H1 (cell line): ENCODE results near the gene PLK5. TPM values are rescaled to one million over a fixed set of nuclear protein-coding genes. Genes with fewer than 3 reads are reported as not detected.

Source experiments
- CTBP2 ChIP-seq: IDR thresholded peaks from 2 replicates; pipeline ENCODE4 v1.7.0; 2011; ENCODE audit warnings: borderline replicate concordance, mild to moderate bottlenecking, moderate library complexity, mixed read lengths, low read length; ENCODE audit not compliant: insufficient read depth, insufficient read length
- HDAC2 ChIP-seq, 2 experiments: fragments of 300-600 bp in 1 of 2; sonication (generic) in 1 of 2; IDR thresholded peaks; 2 replicates each; pipeline ENCODE4 v1.6.1; 2011 to 2012; ENCODE audit warnings: low read depth in 2 of 2, low read length in 2 of 2, mild to moderate bottlenecking in 2 of 2, moderate library complexity in 2 of 2, borderline replicate concordance in 1 of 2, inconsistent platforms in 1 of 2
- polyA plus RNA-seq, 7 experiments: library from polyadenylated mRNA; depleted of rRNA in 3 of 7; stranded (reverse) in 5 of 7; unstranded in 2 of 7; fragments of >200 nt in 5 of 7; fragments of 200-250 nt in 2 of 7; gene quantifications; 1 replicate in 5 of 7; 2 replicates in 1 of 7; 4 replicates in 1 of 7; pipeline versions ENCODE4 v1.2.1 to v1.2.3, GENCODE V29; 2011 to 2013; ENCODE audit warnings: missing spikeins in 2 of 7, mixed read lengths in 2 of 7
- total RNA-seq: library from RNA; stranded (reverse); fragmentation: NEBNext Ultra II Directional; extraction: Animal tissue kit (Norgen Biotek cat#: 25700); gene quantifications from 2 replicates; pipeline ENCODE4 v1.2.1, GENCODE V29; 2021
- TF ChIP-seq, protein P1 (sequence below): IDR thresholded peaks from 2 replicates; pipeline ENCODE4 v1.6.1; 2012; ENCODE audit warnings: inconsistent platforms
- TF ChIP-seq, protein P2 (sequence below): fragments of 300-600 bp; sonication (generic); IDR thresholded peaks from 2 replicates; pipeline ENCODE4 v1.7.1; 2012; ENCODE audit warnings: low read length, moderate library complexity, mild to moderate bottlenecking, inconsistent platforms; ENCODE audit not compliant: insufficient replicate concordance
- TF ChIP-seq, protein P3 (sequence below): IDR thresholded peaks from 2 replicates; pipeline ENCODE4 v1.6.1; 2011; ENCODE audit warnings: low read length, improper control_type of control experiment

Gene PLK5
- total and polyA plus RNA-seq, 2 of the 8 experiments (the other 6 are each of a cell fraction or from before 2014, with no cell fraction given): 0.43 to 0.45 TPM

DNA sequence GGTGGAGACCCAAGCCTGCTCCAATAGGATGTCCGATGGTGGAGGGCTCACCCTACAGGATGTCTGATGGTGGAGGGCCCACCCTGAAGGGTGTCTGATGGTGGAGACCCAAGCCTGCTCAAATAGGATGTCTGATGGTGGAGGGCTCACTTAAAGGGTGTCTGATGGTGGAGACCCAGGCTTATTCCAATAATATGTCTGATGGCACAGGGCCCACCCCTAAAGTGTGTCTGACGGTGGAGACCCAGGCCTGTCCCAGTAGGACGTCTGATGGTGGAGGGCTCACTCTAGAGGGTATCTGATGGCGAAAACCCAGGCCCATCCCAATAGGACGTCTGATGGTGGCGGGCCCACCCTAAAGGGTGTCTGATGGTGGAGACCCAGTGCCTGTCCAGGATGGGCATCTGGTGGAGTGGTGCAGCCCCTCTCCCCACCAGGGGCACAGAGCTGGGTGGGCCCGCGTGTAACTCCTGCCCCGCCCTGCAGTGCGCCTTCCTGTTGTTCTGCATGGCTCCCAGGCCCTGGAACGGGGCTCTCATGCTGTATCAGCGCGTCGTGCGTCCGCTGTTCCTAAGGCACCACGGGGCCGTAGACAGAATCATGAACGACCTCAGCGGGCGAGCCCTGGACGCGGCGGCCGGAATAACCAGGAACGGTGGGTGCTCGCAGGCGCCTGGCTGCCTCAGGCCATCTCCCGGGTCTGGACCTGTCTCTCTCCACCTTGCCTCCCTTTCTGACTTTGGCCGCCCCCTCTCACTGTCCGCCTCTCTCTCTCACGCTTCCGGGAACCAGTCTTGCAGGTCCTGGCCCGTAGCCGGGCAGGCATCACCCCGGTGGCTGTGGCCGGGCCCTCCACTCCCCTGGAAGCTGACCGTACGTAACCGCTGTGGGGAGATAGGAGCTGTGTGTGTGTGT is 27.8 kb upstream of the PLK5 start (continued):
- TF ChIP-seq HDAC2 (IDR thresholded peaks at IDR 0.05; ENCODE audit: borderline replicate concordance in 1 of 2, low read depth in 2 of 2, low read length in 2 of 2): no peak
- no peak for TF ChIP-seq CTBP2
- TF ChIP-seq, protein P1, sequence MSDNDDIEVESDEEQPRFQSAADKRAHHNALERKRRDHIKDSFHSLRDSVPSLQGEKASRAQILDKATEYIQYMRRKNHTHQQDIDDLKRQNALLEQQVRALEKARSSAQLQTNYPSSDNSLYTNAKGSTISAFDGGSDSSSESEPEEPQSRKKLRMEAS: no peak
- TF ChIP-seq, protein P2, sequence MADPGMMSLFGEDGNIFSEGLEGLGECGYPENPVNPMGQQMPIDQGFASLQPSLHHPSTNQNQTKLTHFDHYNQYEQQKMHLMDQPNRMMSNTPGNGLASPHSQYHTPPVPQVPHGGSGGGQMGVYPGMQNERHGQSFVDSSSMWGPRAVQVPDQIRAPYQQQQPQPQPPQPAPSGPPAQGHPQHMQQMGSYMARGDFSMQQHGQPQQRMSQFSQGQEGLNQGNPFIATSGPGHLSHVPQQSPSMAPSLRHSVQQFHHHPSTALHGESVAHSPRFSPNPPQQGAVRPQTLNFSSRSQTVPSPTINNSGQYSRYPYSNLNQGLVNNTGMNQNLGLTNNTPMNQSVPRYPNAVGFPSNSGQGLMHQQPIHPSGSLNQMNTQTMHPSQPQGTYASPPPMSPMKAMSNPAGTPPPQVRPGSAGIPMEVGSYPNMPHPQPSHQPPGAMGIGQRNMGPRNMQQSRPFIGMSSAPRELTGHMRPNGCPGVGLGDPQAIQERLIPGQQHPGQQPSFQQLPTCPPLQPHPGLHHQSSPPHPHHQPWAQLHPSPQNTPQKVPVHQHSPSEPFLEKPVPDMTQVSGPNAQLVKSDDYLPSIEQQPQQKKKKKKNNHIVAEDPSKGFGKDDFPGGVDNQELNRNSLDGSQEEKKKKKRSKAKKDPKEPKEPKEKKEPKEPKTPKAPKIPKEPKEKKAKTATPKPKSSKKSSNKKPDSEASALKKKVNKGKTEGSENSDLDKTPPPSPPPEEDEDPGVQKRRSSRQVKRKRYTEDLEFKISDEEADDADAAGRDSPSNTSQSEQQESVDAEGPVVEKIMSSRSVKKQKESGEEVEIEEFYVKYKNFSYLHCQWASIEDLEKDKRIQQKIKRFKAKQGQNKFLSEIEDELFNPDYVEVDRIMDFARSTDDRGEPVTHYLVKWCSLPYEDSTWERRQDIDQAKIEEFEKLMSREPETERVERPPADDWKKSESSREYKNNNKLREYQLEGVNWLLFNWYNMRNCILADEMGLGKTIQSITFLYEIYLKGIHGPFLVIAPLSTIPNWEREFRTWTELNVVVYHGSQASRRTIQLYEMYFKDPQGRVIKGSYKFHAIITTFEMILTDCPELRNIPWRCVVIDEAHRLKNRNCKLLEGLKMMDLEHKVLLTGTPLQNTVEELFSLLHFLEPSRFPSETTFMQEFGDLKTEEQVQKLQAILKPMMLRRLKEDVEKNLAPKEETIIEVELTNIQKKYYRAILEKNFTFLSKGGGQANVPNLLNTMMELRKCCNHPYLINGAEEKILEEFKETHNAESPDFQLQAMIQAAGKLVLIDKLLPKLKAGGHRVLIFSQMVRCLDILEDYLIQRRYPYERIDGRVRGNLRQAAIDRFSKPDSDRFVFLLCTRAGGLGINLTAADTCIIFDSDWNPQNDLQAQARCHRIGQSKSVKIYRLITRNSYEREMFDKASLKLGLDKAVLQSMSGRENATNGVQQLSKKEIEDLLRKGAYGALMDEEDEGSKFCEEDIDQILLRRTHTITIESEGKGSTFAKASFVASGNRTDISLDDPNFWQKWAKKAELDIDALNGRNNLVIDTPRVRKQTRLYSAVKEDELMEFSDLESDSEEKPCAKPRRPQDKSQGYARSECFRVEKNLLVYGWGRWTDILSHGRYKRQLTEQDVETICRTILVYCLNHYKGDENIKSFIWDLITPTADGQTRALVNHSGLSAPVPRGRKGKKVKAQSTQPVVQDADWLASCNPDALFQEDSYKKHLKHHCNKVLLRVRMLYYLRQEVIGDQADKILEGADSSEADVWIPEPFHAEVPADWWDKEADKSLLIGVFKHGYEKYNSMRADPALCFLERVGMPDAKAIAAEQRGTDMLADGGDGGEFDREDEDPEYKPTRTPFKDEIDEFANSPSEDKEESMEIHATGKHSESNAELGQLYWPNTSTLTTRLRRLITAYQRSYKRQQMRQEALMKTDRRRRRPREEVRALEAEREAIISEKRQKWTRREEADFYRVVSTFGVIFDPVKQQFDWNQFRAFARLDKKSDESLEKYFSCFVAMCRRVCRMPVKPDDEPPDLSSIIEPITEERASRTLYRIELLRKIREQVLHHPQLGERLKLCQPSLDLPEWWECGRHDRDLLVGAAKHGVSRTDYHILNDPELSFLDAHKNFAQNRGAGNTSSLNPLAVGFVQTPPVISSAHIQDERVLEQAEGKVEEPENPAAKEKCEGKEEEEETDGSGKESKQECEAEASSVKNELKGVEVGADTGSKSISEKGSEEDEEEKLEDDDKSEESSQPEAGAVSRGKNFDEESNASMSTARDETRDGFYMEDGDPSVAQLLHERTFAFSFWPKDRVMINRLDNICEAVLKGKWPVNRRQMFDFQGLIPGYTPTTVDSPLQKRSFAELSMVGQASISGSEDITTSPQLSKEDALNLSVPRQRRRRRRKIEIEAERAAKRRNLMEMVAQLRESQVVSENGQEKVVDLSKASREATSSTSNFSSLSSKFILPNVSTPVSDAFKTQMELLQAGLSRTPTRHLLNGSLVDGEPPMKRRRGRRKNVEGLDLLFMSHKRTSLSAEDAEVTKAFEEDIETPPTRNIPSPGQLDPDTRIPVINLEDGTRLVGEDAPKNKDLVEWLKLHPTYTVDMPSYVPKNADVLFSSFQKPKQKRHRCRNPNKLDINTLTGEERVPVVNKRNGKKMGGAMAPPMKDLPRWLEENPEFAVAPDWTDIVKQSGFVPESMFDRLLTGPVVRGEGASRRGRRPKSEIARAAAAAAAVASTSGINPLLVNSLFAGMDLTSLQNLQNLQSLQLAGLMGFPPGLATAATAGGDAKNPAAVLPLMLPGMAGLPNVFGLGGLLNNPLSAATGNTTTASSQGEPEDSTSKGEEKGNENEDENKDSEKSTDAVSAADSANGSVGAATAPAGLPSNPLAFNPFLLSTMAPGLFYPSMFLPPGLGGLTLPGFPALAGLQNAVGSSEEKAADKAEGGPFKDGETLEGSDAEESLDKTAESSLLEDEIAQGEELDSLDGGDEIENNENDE: no peak
- TF ChIP-seq, protein P3, sequence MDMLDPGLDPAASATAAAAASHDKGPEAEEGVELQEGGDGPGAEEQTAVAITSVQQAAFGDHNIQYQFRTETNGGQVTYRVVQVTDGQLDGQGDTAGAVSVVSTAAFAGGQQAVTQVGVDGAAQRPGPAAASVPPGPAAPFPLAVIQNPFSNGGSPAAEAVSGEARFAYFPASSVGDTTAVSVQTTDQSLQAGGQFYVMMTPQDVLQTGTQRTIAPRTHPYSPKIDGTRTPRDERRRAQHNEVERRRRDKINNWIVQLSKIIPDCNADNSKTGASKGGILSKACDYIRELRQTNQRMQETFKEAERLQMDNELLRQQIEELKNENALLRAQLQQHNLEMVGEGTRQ: no peak
